SK-N-SH (cell line): ENCODE results near the gene RRAD. TPM values are rescaled to one million over a fixed set of nuclear protein-coding genes. Genes with fewer than 3 reads are reported as not detected.

Experiments used
- CTCF ChIA-PET: fragments of 300-600, 350-600 bp; formaldehyde crosslinking; extraction: SDS; loops from one replicate; lab custom pipeline; 2021; lab: Yijun Ruan, JAX
- POLR2A ChIA-PET: fragments of 350-600 bp; sonication (Branson Sonifier 250); formaldehyde crosslinking; extraction: SDS; loops from one replicate; lab custom pipeline; 2020; ENCODE audit warnings: antibody characterized with exemption, inconsistent platforms; lab: Yijun Ruan, JAX
- DNase-seq: peaks from one replicate; pipeline ENCODE4 v3.0.0; 2012
- H2AFZ ChIP-seq: fragments of 200-600 bp; sonication (generic); 2 replicates; pipeline ENCODE4 v1.8.1; 2016; ENCODE audit warnings: antibody characterized with exemption, mild to moderate bottlenecking, low read depth
- H3F3A ChIP-seq: fragments of 200-600 bp; sonication (generic); replicated peaks from 2 replicates; pipeline ENCODE3; 2016; ENCODE audit warnings: antibody characterized with exemption, mild to moderate bottlenecking; ENCODE audit not compliant: insufficient read depth
- H3K27ac ChIP-seq, 2 experiments: fragments of 200-500 bp in 1 of 2; fragments of 200-600 bp in 1 of 2; sonication (Bioruptor generic) in 1 of 2; sonication (generic), shearing (Covaris generic) in 1 of 2; 2 replicates each; pipeline versions ENCODE4 v1.5.1 to v1.6.1; 2014 to 2016; ENCODE audit warnings: low read depth in 2 of 2, inconsistent platforms in 1 of 2, low read length in 1 of 2, mild to moderate bottlenecking in 1 of 2, mixed read lengths in 1 of 2
- H3K27me3 ChIP-seq: fragments of 200-600 bp; sonication (generic), shearing (Covaris generic); 2 replicates; pipeline ENCODE4 v1.6.1; 2016; ENCODE audit warnings: mixed run types; ENCODE audit not compliant: insufficient read depth
- H3K36me3 ChIP-seq, 2 experiments: fragments of 200-500 bp in 1 of 2; fragments of 200-600 bp in 1 of 2; sonication (Bioruptor generic) in 1 of 2; sonication (generic) in 1 of 2; replicated peaks in 1 of 2; 2 replicates each; pipeline versions ENCODE3 to v1.5.1; 2014 to 2016; ENCODE audit warnings: low read length in 1 of 2, mild to moderate bottlenecking in 1 of 2; ENCODE audit not compliant: insufficient read depth in 2 of 2, control insufficient read depth in 1 of 2
- H3K4me1 ChIP-seq, 2 experiments: fragments of 200-500 bp in 1 of 2; fragments of 200-600 bp in 1 of 2; sonication (Bioruptor generic) in 1 of 2; sonication (generic), shearing (Covaris generic) in 1 of 2; 2 replicates each; pipeline versions ENCODE4 v1.5.1 to v1.6.1; 2014 to 2016; ENCODE audit warnings: low read depth in 1 of 2, low read length in 1 of 2, mixed run types in 1 of 2; ENCODE audit not compliant: insufficient read depth in 2 of 2, control insufficient read depth in 1 of 2
- H3K4me2 ChIP-seq: fragments of 200-600 bp; sonication (generic), shearing (Covaris generic); 2 replicates; pipeline ENCODE4 v1.6.1; 2017; ENCODE audit warnings: mixed run types
- H3K4me3 ChIP-seq, 2 experiments: fragments of 200-500 bp in 1 of 2; fragments of 200-600 bp in 1 of 2; sonication (Bioruptor generic) in 1 of 2; sonication (generic), shearing (Covaris generic) in 1 of 2; 2 replicates each; pipeline versions ENCODE4 v1.5.1 to v1.8.1; 2014 to 2016; ENCODE audit warnings: low read depth in 2 of 2, inconsistent platforms in 1 of 2, low read length in 1 of 2, mild to moderate bottlenecking in 1 of 2, mixed read lengths in 1 of 2, moderate library complexity in 1 of 2
- H3K79me2 ChIP-seq: fragments of 200-600 bp; sonication (generic); 2 replicates; pipeline ENCODE4 v1.8.1; 2017; ENCODE audit warnings: mild to moderate bottlenecking; ENCODE audit not compliant: insufficient read depth
- H3K9ac ChIP-seq: fragments of 200-600 bp; sonication (generic); 2 replicates; pipeline ENCODE4 v1.6.1; 2017; ENCODE audit warnings: mixed run types
- H3K9me2 ChIP-seq: fragments of 200-600 bp; sonication (generic); 2 replicates; pipeline ENCODE4 v1.6.1; 2017; ENCODE audit warnings: mixed run types
- H3K9me3 ChIP-seq: fragments of 200-600 bp; sonication (generic); 2 replicates; pipeline ENCODE4 v1.6.1; 2017; ENCODE audit warnings: mixed run types, mild to moderate bottlenecking, moderate library complexity
- H4K20me1 ChIP-seq: fragments of 200-600 bp; sonication (generic); 2 replicates; pipeline ENCODE4 v1.6.1; 2017; ENCODE audit warnings: mild to moderate bottlenecking, mixed run types; ENCODE audit not compliant: insufficient read depth
- EP300 ChIP-seq, 2 experiments: IDR thresholded peaks; 2 replicates each; pipeline versions ENCODE4 v1.4.0 to v1.6.1; 2012; ENCODE audit warnings: borderline replicate concordance in 1 of 2, low read depth in 1 of 2, low read length in 1 of 2
- EZH2phosphoT487 ChIP-seq: fragments of 200-600 bp; sonication (generic); IDR thresholded peaks from 2 replicates; pipeline ENCODE4 v1.6.1; 2017; ENCODE audit warnings: low read depth, mixed run types, mild to moderate bottlenecking, antibody characterized with exemption, moderate library complexity, borderline replicate concordance
- FOSL2 ChIP-seq: IDR thresholded peaks from 2 replicates; pipeline ENCODE4 v1.4.0; 2012; ENCODE audit warnings: low read depth, mild to moderate bottlenecking, moderate library complexity, borderline replicate concordance
- FOXM1 ChIP-seq: IDR thresholded peaks from 2 replicates; pipeline ENCODE4 v1.4.0; 2012; ENCODE audit warnings: low read depth, mild to moderate bottlenecking
- GABPA ChIP-seq: IDR thresholded peaks from 2 replicates; pipeline ENCODE4 v1.4.0; 2012; ENCODE audit warnings: low read depth, mild to moderate bottlenecking
- GATA2 ChIP-seq: sonication (generic); formaldehyde crosslinking; IDR thresholded peaks from 2 replicates; pipeline ENCODE4 v1.5.0; 2020; ENCODE audit warnings: mild to moderate bottlenecking, missing genetic modification reagents
- JUND ChIP-seq: IDR thresholded peaks from 2 replicates; pipeline ENCODE4 v1.4.0; 2012
- NFIC ChIP-seq: IDR thresholded peaks from 2 replicates; pipeline ENCODE4 v1.4.0; 2012; ENCODE audit warnings: borderline replicate concordance
- RAD21 ChIP-seq: IDR thresholded peaks from 2 replicates; pipeline ENCODE4 v1.6.1; 2012; ENCODE audit warnings: mild to moderate bottlenecking, low read length
- RCOR1 ChIP-seq: fragments of 150-350 bp; IDR thresholded peaks from 2 replicates; pipeline ENCODE4 v1.6.1; 2017; ENCODE audit warnings: antibody characterized with exemption, low read length
- RFX5 ChIP-seq: IDR thresholded peaks from 2 replicates; pipeline ENCODE4 v1.6.1; 2012; ENCODE audit warnings: mild to moderate bottlenecking, improper control_type of control experiment, low read length
- RXRA ChIP-seq: IDR thresholded peaks from 2 replicates; pipeline ENCODE4 v1.4.0; 2012; ENCODE audit warnings: low read depth, mild to moderate bottlenecking, borderline replicate concordance
- SIN3A ChIP-seq: IDR thresholded peaks from 2 replicates; pipeline ENCODE4 v1.6.1; 2012; ENCODE audit warnings: low read depth, mild to moderate bottlenecking, low read length, moderate library complexity, borderline replicate concordance
- TCF12 ChIP-seq: IDR thresholded peaks from 2 replicates; pipeline ENCODE4 v1.4.0; 2012
- ZBTB33 ChIP-seq: IDR thresholded peaks from 2 replicates; pipeline ENCODE4 v1.4.0; 2012; ENCODE audit warnings: low read depth, borderline replicate concordance
- WGBS: methylation state at CpG from one replicate; pipeline ENCODE4 v1.1.6; 2017; ENCODE audit warnings: low lambda C conversion rate; 5-methylcytosine and 5-hydroxymethylcytosine counted together
- polyA plus RNA-seq, 3 experiments: library from polyadenylated mRNA; depleted of rRNA; stranded (reverse); fragments of >200 nt; gene quantifications; 2 replicates each; pipeline ENCODE4 v1.2.3, GENCODE V29; 2012
- TF ChIP-seq, protein P1 (sequence below): IDR thresholded peaks from 2 replicates; pipeline ENCODE4 v1.4.0; 2012; ENCODE audit warnings: low read depth, borderline replicate concordance
- TF ChIP-seq, protein P2 (sequence below): fragments of 200-600 bp; sonication (generic); IDR thresholded peaks from 2 replicates; pipeline ENCODE4 v1.6.1; 2017; ENCODE audit warnings: antibody characterized with exemption, mild to moderate bottlenecking, moderate library complexity
- TF ChIP-seq, protein P3 (sequence below): fragments of 150-350 bp; IDR thresholded peaks from 2 replicates; pipeline ENCODE4 v1.6.1; 2017; ENCODE audit warnings: antibody characterized with exemption, low read length, low read depth, borderline replicate concordance

RRAD gene
- polyA plus RNA-seq, 1 of the 3 experiments (the other 2 are of a cell fraction): 9.3 TPM

DNA sequence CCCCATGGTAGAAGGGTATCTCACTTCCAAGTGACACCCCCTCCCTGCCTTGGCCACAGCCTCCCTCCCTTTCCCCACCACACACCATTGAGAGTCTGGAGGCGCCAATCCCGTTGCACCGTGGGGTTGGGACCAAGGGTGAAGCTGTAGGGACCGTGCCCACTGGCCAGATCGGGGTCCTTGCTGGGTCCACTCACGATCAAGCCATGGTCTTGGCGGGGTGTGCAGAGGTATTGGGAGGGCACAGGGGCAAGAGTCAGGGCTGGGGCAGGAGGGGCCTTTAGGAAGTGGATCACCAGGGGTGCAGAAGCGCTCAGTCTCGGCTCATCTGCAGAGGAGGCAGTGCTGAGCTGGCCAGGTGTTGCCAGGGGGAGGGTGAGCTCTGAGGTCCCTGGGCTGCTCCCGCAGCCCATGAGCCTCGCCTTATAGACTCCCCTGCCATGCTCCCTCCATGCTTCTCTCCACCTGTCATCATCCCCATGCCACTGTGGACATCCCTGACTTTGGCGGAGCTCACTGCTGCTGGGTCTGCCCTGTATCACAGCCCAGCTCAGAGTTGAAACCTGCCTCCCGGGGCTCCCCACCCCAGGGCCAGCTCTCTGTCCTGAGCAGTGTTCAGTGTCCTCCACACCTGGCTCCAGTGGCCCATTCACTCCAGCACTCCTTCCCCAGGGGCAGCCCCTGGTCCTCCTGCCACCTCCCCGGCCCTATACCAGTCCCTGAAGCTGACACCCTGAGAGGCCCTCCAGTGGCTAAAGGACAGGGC, 15.0 kb downstream of the RRAD start:
- POLR2A ChIA-PET: interaction anchor here (1.0 kb wide), 1 partner anchor 21 kb away, joined by 3 read pairs; no protein-coding TSS in a partner anchor
- H3F3A ChIP-seq: no peaks in the 10 kb centered on the region
- H3K9me3 ChIP-seq: no peaks in the 10 kb centered on the region
- H3K4me3 ChIP-seq: no peak overlapping the region
- no peak overlapping the region for H3K27ac ChIP-seq
- no peaks in the 10 kb centered on the region for H3K27me3 ChIP-seq
- no peaks in the 10 kb centered on the region for H3K9me2 ChIP-seq
- no peaks in the 10 kb centered on the region for H3K79me2 ChIP-seq
- no peaks in the 10 kb centered on the region for H3K36me3 ChIP-seq
- no peak for DNase-seq
- CTCF ChIA-PET: interaction anchor here (0.6 to 5.7 kb wide), 12 partner anchors 8 to 80 kb away, joined by 3 to 40 read pairs (median 6); partner anchors contain the start of genes CDH16, CES3, NAE1 and PDP2
- no peak overlapping the region for H3K9ac ChIP-seq
- H2AFZ ChIP-seq: no peak overlapping the region
- WGBS: 51% methylated on average over 8 of the region's 14 CpGs
- no peaks in the 10 kb centered on the region for H4K20me1 ChIP-seq
- TF ChIP-seq FOSL2 (no peak), RXRA (no peak), TCF12 (no peak), RAD21 (no peak), RFX5 (no peak), EP300 (IDR thresholded peaks at IDR 0.05; ENCODE audit: borderline replicate concordance in 1 of 2, low read depth in 1 of 2, low read length in 1 of 2) (no peak), NFIC (no peak), FOXM1 (no peak), SIN3A (no peak), EZH2phosphoT487 (no peak), GABPA (no peak), ZBTB33 (no peak), JUND (no peak), RCOR1 (no peak), GATA2 (CRISPR knock-in tag) (no peak)
- TF ChIP-seq, protein P1, sequence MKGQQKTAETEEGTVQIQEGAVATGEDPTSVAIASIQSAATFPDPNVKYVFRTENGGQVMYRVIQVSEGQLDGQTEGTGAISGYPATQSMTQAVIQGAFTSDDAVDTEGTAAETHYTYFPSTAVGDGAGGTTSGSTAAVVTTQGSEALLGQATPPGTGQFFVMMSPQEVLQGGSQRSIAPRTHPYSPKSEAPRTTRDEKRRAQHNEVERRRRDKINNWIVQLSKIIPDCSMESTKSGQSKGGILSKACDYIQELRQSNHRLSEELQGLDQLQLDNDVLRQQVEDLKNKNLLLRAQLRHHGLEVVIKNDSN: no peak
- TF ChIP-seq, protein P2, sequence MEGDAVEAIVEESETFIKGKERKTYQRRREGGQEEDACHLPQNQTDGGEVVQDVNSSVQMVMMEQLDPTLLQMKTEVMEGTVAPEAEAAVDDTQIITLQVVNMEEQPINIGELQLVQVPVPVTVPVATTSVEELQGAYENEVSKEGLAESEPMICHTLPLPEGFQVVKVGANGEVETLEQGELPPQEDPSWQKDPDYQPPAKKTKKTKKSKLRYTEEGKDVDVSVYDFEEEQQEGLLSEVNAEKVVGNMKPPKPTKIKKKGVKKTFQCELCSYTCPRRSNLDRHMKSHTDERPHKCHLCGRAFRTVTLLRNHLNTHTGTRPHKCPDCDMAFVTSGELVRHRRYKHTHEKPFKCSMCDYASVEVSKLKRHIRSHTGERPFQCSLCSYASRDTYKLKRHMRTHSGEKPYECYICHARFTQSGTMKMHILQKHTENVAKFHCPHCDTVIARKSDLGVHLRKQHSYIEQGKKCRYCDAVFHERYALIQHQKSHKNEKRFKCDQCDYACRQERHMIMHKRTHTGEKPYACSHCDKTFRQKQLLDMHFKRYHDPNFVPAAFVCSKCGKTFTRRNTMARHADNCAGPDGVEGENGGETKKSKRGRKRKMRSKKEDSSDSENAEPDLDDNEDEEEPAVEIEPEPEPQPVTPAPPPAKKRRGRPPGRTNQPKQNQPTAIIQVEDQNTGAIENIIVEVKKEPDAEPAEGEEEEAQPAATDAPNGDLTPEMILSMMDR: no peak
- TF ChIP-seq, protein P3, sequence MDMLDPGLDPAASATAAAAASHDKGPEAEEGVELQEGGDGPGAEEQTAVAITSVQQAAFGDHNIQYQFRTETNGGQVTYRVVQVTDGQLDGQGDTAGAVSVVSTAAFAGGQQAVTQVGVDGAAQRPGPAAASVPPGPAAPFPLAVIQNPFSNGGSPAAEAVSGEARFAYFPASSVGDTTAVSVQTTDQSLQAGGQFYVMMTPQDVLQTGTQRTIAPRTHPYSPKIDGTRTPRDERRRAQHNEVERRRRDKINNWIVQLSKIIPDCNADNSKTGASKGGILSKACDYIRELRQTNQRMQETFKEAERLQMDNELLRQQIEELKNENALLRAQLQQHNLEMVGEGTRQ: no peak
- H3K4me2 ChIP-seq: no peak overlapping the region
- H3K4me1 ChIP-seq: no peaks in the 10 kb centered on the region; a peak in 1 of 4 replicates
